ENCODE measurements around the gene TM9SF2.

DNA sequence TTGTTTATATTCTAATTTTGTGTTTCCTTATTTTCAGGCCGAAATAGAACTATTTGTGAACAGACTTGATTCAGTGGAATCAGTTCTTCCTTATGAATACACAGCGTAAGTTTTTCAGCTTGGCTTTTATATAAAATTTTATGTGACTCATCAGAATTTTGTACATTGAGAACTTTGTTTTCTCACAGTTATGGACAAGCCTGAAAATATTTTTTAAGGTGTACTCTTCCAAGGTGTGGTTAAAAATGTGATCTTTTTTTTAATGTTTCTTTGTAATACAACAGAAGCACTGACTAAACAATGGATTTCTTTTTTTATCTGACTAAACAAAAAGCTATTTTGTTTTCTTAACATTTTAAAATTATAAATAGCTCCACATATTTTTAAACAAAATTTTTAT lies 16.3 kb downstream of the TM9SF2 start:
- TF ChIP-seq, protein P1, sequence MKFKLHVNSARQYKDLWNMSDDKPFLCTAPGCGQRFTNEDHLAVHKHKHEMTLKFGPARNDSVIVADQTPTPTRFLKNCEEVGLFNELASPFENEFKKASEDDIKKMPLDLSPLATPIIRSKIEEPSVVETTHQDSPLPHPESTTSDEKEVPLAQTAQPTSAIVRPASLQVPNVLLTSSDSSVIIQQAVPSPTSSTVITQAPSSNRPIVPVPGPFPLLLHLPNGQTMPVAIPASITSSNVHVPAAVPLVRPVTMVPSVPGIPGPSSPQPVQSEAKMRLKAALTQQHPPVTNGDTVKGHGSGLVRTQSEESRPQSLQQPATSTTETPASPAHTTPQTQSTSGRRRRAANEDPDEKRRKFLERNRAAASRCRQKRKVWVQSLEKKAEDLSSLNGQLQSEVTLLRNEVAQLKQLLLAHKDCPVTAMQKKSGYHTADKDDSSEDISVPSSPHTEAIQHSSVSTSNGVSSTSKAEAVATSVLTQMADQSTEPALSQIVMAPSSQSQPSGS (CRISPR knock-in tag; IDR thresholded peaks at IDR 0.05; ENCODE audit: borderline replicate concordance, low read depth), result no peak
- TF ChIP-seq, protein P2, sequence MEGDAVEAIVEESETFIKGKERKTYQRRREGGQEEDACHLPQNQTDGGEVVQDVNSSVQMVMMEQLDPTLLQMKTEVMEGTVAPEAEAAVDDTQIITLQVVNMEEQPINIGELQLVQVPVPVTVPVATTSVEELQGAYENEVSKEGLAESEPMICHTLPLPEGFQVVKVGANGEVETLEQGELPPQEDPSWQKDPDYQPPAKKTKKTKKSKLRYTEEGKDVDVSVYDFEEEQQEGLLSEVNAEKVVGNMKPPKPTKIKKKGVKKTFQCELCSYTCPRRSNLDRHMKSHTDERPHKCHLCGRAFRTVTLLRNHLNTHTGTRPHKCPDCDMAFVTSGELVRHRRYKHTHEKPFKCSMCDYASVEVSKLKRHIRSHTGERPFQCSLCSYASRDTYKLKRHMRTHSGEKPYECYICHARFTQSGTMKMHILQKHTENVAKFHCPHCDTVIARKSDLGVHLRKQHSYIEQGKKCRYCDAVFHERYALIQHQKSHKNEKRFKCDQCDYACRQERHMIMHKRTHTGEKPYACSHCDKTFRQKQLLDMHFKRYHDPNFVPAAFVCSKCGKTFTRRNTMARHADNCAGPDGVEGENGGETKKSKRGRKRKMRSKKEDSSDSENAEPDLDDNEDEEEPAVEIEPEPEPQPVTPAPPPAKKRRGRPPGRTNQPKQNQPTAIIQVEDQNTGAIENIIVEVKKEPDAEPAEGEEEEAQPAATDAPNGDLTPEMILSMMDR (IDR thresholded peaks at IDR 0.05), result no peak

All from WTC11 (cell line).